ENCODE data around the gene NAALADL2. TPM values are rescaled to one million over a fixed set of nuclear protein-coding genes. Genes with fewer than 3 reads are reported as not detected.

Gene NAALADL2
- polyA plus RNA-seq, 1 donor = 6.5 TPM

GRCh38 chr3:175383371-175383770 is 524.2 kb downstream of the NAALADL2 start:
- no peak overlapping the region for H3K27ac ChIP-seq (ENCODE audit: low read length)
- WGBS (ENCODE audit: insufficient coverage, low lambda C conversion rate) = no CpG with 5 or more reads among the region's 1 CpG

GRCh38 chr3:175383813-175384212 is 524.7 kb downstream of the NAALADL2 start:
- Histone ChIP-seq H3K4me3 (ENCODE audit: low read length) (no peak overlapping the region), H3K27me3 (ENCODE audit: control insufficient read depth, insufficient read depth, low read length) (no peaks in the 10 kb centered on the region), H3K9me3 (ENCODE audit: control insufficient read depth, low read depth, low read length) (no peaks in the 10 kb centered on the region), H3K27ac (ENCODE audit: low read length) (no peak overlapping the region), H3K4me1 (ENCODE audit: control insufficient read depth, insufficient read depth, low read length) (no peaks in the 10 kb centered on the region), H3K36me3 (ENCODE audit: control insufficient read depth, insufficient read depth, low read length) (no peaks in the 10 kb centered on the region)
- no peak for DNase-seq
- WGBS (ENCODE audit: insufficient coverage, low lambda C conversion rate) = no CpG with 5 or more reads among the region's 3 CpGs

More at GRCh38 chr3:175383371-175383770, 524.2 kb downstream of the NAALADL2 start:
- no peaks in the 10 kb centered on the region for H3K4me1 ChIP-seq (ENCODE audit: control insufficient read depth, insufficient read depth, low read length)
- H3K27me3 ChIP-seq (ENCODE audit: control insufficient read depth, insufficient read depth, low read length) = no peaks in the 10 kb centered on the region
- no peaks in the 10 kb centered on the region for H3K36me3 ChIP-seq (ENCODE audit: control insufficient read depth, insufficient read depth, low read length)
- no peak overlapping the region for H3K4me3 ChIP-seq (ENCODE audit: low read length)
- DNase-seq = no peak
- no peaks in the 10 kb centered on the region for H3K9me3 ChIP-seq (ENCODE audit: control insufficient read depth, low read depth, low read length)

GRCh38 chr3:175384569-175384968 is 525.4 kb downstream of the NAALADL2 start:
- H3K27ac ChIP-seq (ENCODE audit: low read length) = no peak overlapping the region
- no peaks in the 10 kb centered on the region for H3K36me3 ChIP-seq (ENCODE audit: control insufficient read depth, insufficient read depth, low read length)
- H3K27me3 ChIP-seq (ENCODE audit: control insufficient read depth, insufficient read depth, low read length) = no peaks in the 10 kb centered on the region
- H3K4me1 ChIP-seq (ENCODE audit: control insufficient read depth, insufficient read depth, low read length) = no peaks in the 10 kb centered on the region
- no peaks in the 10 kb centered on the region for H3K9me3 ChIP-seq (ENCODE audit: control insufficient read depth, low read depth, low read length)
- no peak overlapping the region for H3K4me3 ChIP-seq (ENCODE audit: low read length)
- DNase-seq = no peak

- DNase-seq = no peak
- no peaks in the 10 kb centered on the region for H3K9me3 ChIP-seq (ENCODE audit: control insufficient read depth, low read depth, low read length)
- H3K36me3 ChIP-seq (ENCODE audit: control insufficient read depth, insufficient read depth, low read length) = no peaks in the 10 kb centered on the region
- H3K4me1 ChIP-seq (ENCODE audit: control insufficient read depth, insufficient read depth, low read length) = no peaks in the 10 kb centered on the region
- no peak overlapping the region for H3K4me3 ChIP-seq (ENCODE audit: low read length)
- H3K27ac ChIP-seq (ENCODE audit: low read length) = no peak overlapping the region
- no peaks in the 10 kb centered on the region for H3K27me3 ChIP-seq (ENCODE audit: control insufficient read depth, insufficient read depth, low read length)
- WGBS (ENCODE audit: insufficient coverage, low lambda C conversion rate) = 92% methylated on average over 2 of the region's 3 CpGs
Measured at GRCh38 chr3:175386630-175387029, 527.5 kb downstream of the NAALADL2 start.

- H3K36me3 ChIP-seq (ENCODE audit: control insufficient read depth, insufficient read depth, low read length) = no peaks in the 10 kb centered on the region
- no peaks in the 10 kb centered on the region for H3K9me3 ChIP-seq (ENCODE audit: control insufficient read depth, low read depth, low read length)
- H3K27ac ChIP-seq (ENCODE audit: low read length) = no peak overlapping the region
- DNase-seq = no peak
- no peak overlapping the region for H3K4me3 ChIP-seq (ENCODE audit: low read length)
- H3K4me1 ChIP-seq (ENCODE audit: control insufficient read depth, insufficient read depth, low read length) = no peaks in the 10 kb centered on the region
- no peaks in the 10 kb centered on the region for H3K27me3 ChIP-seq (ENCODE audit: control insufficient read depth, insufficient read depth, low read length)
- WGBS (ENCODE audit: insufficient coverage, low lambda C conversion rate) = 100% methylated on average over 1 of the region's 1 CpG
Measured at GRCh38 chr3:175389560-175389959, 530.4 kb downstream of the NAALADL2 start.

- DNase-seq = no peak
- Histone ChIP-seq H3K4me3 (ENCODE audit: low read length) (no peak overlapping the region), H3K4me1 (ENCODE audit: control insufficient read depth, insufficient read depth, low read length) (no peaks in the 10 kb centered on the region), H3K27me3 (ENCODE audit: control insufficient read depth, insufficient read depth, low read length) (no peaks in the 10 kb centered on the region), H3K27ac (ENCODE audit: low read length) (no peak overlapping the region), H3K9me3 (ENCODE audit: control insufficient read depth, low read depth, low read length) (no peaks in the 10 kb centered on the region), H3K36me3 (ENCODE audit: control insufficient read depth, insufficient read depth, low read length) (no peaks in the 10 kb centered on the region)
- WGBS (ENCODE audit: insufficient coverage, low lambda C conversion rate) = 100% methylated on average over 1 of the region's 1 CpG
Measured at GRCh38 chr3:175391601-175392000, 532.5 kb downstream of the NAALADL2 start.

- H3K36me3 ChIP-seq (ENCODE audit: control insufficient read depth, insufficient read depth, low read length) = no peaks in the 10 kb centered on the region
- no peak for DNase-seq
- no CpG with 5 or more reads among the region's 4 CpGs for WGBS (ENCODE audit: insufficient coverage, low lambda C conversion rate)
- no peaks in the 10 kb centered on the region for H3K27me3 ChIP-seq (ENCODE audit: control insufficient read depth, insufficient read depth, low read length)
- no peak overlapping the region for H3K27ac ChIP-seq (ENCODE audit: low read length)
- no peak overlapping the region for H3K4me3 ChIP-seq (ENCODE audit: low read length)
- H3K9me3 ChIP-seq (ENCODE audit: control insufficient read depth, low read depth, low read length) = no peaks in the 10 kb centered on the region
- H3K4me1 ChIP-seq (ENCODE audit: control insufficient read depth, insufficient read depth, low read length) = no peaks in the 10 kb centered on the region
Measured at GRCh38 chr3:175392653-175393052, 533.5 kb downstream of the NAALADL2 start.

GRCh38 chr3:175397372-175397771 is 538.2 kb downstream of the NAALADL2 start:
- no peaks in the 10 kb centered on the region for H3K36me3 ChIP-seq (ENCODE audit: control insufficient read depth, insufficient read depth, low read length)
- no peak overlapping the region for H3K27ac ChIP-seq (ENCODE audit: low read length)
- no peaks in the 10 kb centered on the region for H3K9me3 ChIP-seq (ENCODE audit: control insufficient read depth, low read depth, low read length)
- H3K27me3 ChIP-seq (ENCODE audit: control insufficient read depth, insufficient read depth, low read length) = no peaks in the 10 kb centered on the region
- H3K4me3 ChIP-seq (ENCODE audit: low read length) = no peak overlapping the region
- no CpG with 5 or more reads among the region's 3 CpGs for WGBS (ENCODE audit: insufficient coverage, low lambda C conversion rate)
- no peaks in the 10 kb centered on the region for H3K4me1 ChIP-seq (ENCODE audit: control insufficient read depth, insufficient read depth, low read length)
- no peak for DNase-seq

- no peaks in the 10 kb centered on the region for H3K4me1 ChIP-seq (ENCODE audit: control insufficient read depth, insufficient read depth, low read length)
- no peak overlapping the region for H3K4me3 ChIP-seq (ENCODE audit: low read length)
- H3K27ac ChIP-seq (ENCODE audit: low read length) = no peak overlapping the region
- no peak for DNase-seq
- H3K27me3 ChIP-seq (ENCODE audit: control insufficient read depth, insufficient read depth, low read length) = no peaks in the 10 kb centered on the region
- 66% methylated on average over 4 of the region's 4 CpGs for WGBS (ENCODE audit: insufficient coverage, low lambda C conversion rate)
- H3K9me3 ChIP-seq (ENCODE audit: control insufficient read depth, low read depth, low read length) = no peaks in the 10 kb centered on the region
- no peaks in the 10 kb centered on the region for H3K36me3 ChIP-seq (ENCODE audit: control insufficient read depth, insufficient read depth, low read length)
Measured at GRCh38 chr3:175398676-175399075, 539.5 kb downstream of the NAALADL2 start.

- Histone ChIP-seq H3K36me3 (ENCODE audit: control insufficient read depth, insufficient read depth, low read length) (no peaks in the 10 kb centered on the region), H3K4me3 (ENCODE audit: low read length) (no peak overlapping the region), H3K9me3 (ENCODE audit: control insufficient read depth, low read depth, low read length) (no peaks in the 10 kb centered on the region), H3K4me1 (ENCODE audit: control insufficient read depth, insufficient read depth, low read length) (no peaks in the 10 kb centered on the region), H3K27me3 (ENCODE audit: control insufficient read depth, insufficient read depth, low read length) (no peaks in the 10 kb centered on the region), H3K27ac (ENCODE audit: low read length) (no peak overlapping the region)
- 100% methylated on average over 1 of the region's 5 CpGs for WGBS (ENCODE audit: insufficient coverage, low lambda C conversion rate)
- no peak for DNase-seq
Measured at GRCh38 chr3:175399156-175399840, 540.2 kb downstream of the NAALADL2 start.

- no peaks in the 10 kb centered on the region for H3K4me1 ChIP-seq (ENCODE audit: control insufficient read depth, insufficient read depth, low read length)
- no CpG with 5 or more reads among the region's 1 CpG for WGBS (ENCODE audit: insufficient coverage, low lambda C conversion rate)
- no peaks in the 10 kb centered on the region for H3K9me3 ChIP-seq (ENCODE audit: control insufficient read depth, low read depth, low read length)
- H3K36me3 ChIP-seq (ENCODE audit: control insufficient read depth, insufficient read depth, low read length) = no peaks in the 10 kb centered on the region
- no peak overlapping the region for H3K27ac ChIP-seq (ENCODE audit: low read length)
- no peak for DNase-seq
- no peak overlapping the region for H3K4me3 ChIP-seq (ENCODE audit: low read length)
- H3K27me3 ChIP-seq (ENCODE audit: control insufficient read depth, insufficient read depth, low read length) = no peaks in the 10 kb centered on the region
Measured at GRCh38 chr3:175404027-175404426, 544.9 kb downstream of the NAALADL2 start.

Data from large intestine (tissue), 3 donors.